ENCODE data around the gene ZNF679. TPM values are rescaled to one million over a fixed set of nuclear protein-coding genes. Genes with fewer than 3 reads are reported as not detected.
A peak's percentile ranks its signal among the peaks of the same experiment; 100 is the strongest.
"Not testable (repeated sequence)": the region's sequence is repeated elsewhere in the genome, so short reads cannot be mapped to it uniquely, and the experiment has no call there.

Gene ZNF679
- total RNA-seq, 1 donor from 2014 or later: not detected

- no peak for DNase-seq
Observed at GRCh38 chr7:64312826-64313225, 84.6 kb downstream of the ZNF679 start.

- DNase-seq: peak; percentile 90
Observed at GRCh38 chr7:64313740-64314491, 85.6 kb downstream of the ZNF679 start, which contains the start of gene ZNF736. Gene ZNF736, plus strand, starts transcription at chr7:64313961. Its CDS starts 190 bp downstream, at chr7:64314151.

- DNase-seq: no peak
Observed at GRCh38 chr7:64314566-64314965, 86.3 kb downstream of the ZNF679 start.

- not testable (repeated sequence) for DNase-seq
Observed at GRCh38 chr7:64316031-64316742, 87.9 kb downstream of the ZNF679 start.

Other genes with a start within 250 kb of the ZNF679 start
- gene ZNF722, start 229.6 kb upstream of the ZNF679 start, total RNA-seq: not detected
- 0.47 TPM for gene ZNF727, start 183.0 kb upstream of the ZNF679 start, total RNA-seq
- not detected for gene ZNF735, start 21.3 kb upstream of the ZNF679 start, total RNA-seq
- gene ZNF736, start 85.5 kb downstream of the ZNF679 start, total RNA-seq: 63.8 TPM